HUES48 (cell line): ENCODE data around the gene PPP6R2.
A peak's percentile ranks its signal among the peaks of the same experiment; 100 is the strongest.
"Not testable (repeated sequence)": the region's sequence is repeated elsewhere in the genome, so short reads cannot be mapped to it uniquely, and the experiment has no call there.

Experiments
- H3K27ac ChIP-seq: one replicate; pipeline ENCODE4 v1.7.0; 2013; ENCODE audit warnings: low read depth, low read length, inconsistent platforms
- H3K27me3 ChIP-seq: 2 replicates; pipeline ENCODE4 v1.6.1; 2013; ENCODE audit warnings: mild to moderate bottlenecking, low read length; ENCODE audit not compliant: control insufficient read depth, insufficient read depth
- H3K36me3 ChIP-seq: 2 replicates; pipeline ENCODE4 v1.6.1; 2013; ENCODE audit warnings: low read length; ENCODE audit not compliant: control insufficient read depth, insufficient read depth
- H3K4me1 ChIP-seq: 2 replicates; pipeline ENCODE4 v1.6.1; 2013; ENCODE audit warnings: mild to moderate bottlenecking, low read length; ENCODE audit not compliant: control insufficient read depth, insufficient read depth
- H3K4me3 ChIP-seq: 2 replicates; pipeline ENCODE4 v1.5.1; 2013; ENCODE audit warnings: mild to moderate bottlenecking, low read depth, low read length
- H3K9ac ChIP-seq: 2 replicates; pipeline ENCODE4 v1.6.1; 2013; ENCODE audit warnings: mild to moderate bottlenecking, low read depth, low read length, moderate library complexity
- H3K9me3 ChIP-seq: 2 replicates; pipeline ENCODE4 v1.6.1; 2013; ENCODE audit warnings: low read length; ENCODE audit not compliant: control insufficient read depth, insufficient read depth

PPP6R2 gene

GRCh38 chr22:50381021-50381555 is 38.0 kb downstream of the PPP6R2 start:
- not testable (repeated sequence) for H3K27ac ChIP-seq, H3K9me3 ChIP-seq, H3K9ac ChIP-seq, H3K4me3 ChIP-seq, H3K27me3 ChIP-seq, H3K4me1 ChIP-seq
- H3K36me3 ChIP-seq: peaks cover 15% of the 10 kb centered on the region

GRCh38 chr22:50396751-50397370 is 53.7 kb downstream of the PPP6R2 start:
- Histone ChIP-seq H3K9ac (no peak overlapping the region), H3K36me3 (peaks cover 36% of the 10 kb centered on the region), H3K27me3 (no peaks in the 10 kb centered on the region), H3K27ac (peak overlapping the region; percentile 78), H3K4me1 (peaks cover 7% of the 10 kb centered on the region; the same call in 1 of the 2 replicates), H3K4me3 (no peak overlapping the region), H3K9me3 (no peaks in the 10 kb centered on the region)

GRCh38 chr22:50397371-50398060 is 54.4 kb downstream of the PPP6R2 start:
- not testable (repeated sequence) for H3K9me3 ChIP-seq, H3K9ac ChIP-seq, H3K4me1 ChIP-seq, H3K4me3 ChIP-seq, H3K27me3 ChIP-seq
- peak overlapping the region; percentile 78 for H3K27ac ChIP-seq
- peaks cover 34% of the 10 kb centered on the region for H3K36me3 ChIP-seq

GRCh38 chr22:50398831-50399648 is 55.9 kb downstream of the PPP6R2 start:
- Histone ChIP-seq H3K4me3 (no peak overlapping the region), H3K27me3 (no peaks in the 10 kb centered on the region), H3K27ac (peak overlapping the region; percentile 11), H3K36me3 (peaks cover 29% of the 10 kb centered on the region), H3K4me1 (peaks cover 7% of the 10 kb centered on the region; the same call in 1 of the 2 replicates), H3K9ac (no peak overlapping the region), H3K9me3 (no peaks in the 10 kb centered on the region)

- H3K27ac ChIP-seq: peak overlapping the region; percentile 11
- H3K9ac ChIP-seq: no peak overlapping the region
- H3K9me3 ChIP-seq: no peaks in the 10 kb centered on the region
- peaks cover 7% of the 10 kb centered on the region; the same call in 1 of the 2 replicates for H3K4me1 ChIP-seq
- H3K27me3 ChIP-seq: no peaks in the 10 kb centered on the region
- peaks cover 29% of the 10 kb centered on the region for H3K36me3 ChIP-seq
- H3K4me3 ChIP-seq: no peak overlapping the region
These were observed 56.7 kb downstream of the PPP6R2 start for GRCh38 chr22:50399751-50400331.

- Histone ChIP-seq H3K4me1 (peaks cover 7% of the 10 kb centered on the region; the same call in 1 of the 2 replicates), H3K27me3 (no peaks in the 10 kb centered on the region), H3K36me3 (peaks cover 26% of the 10 kb centered on the region; the same call in 1 of the 2 replicates), H3K9me3 (no peaks in the 10 kb centered on the region), H3K4me3 (no peak overlapping the region), H3K27ac (no peak overlapping the region), H3K9ac (no peak overlapping the region)
These were observed 57.3 kb downstream of the PPP6R2 start for GRCh38 chr22:50400406-50400805.

GRCh38 chr22:50400931-50401330 is 57.8 kb downstream of the PPP6R2 start:
- no peaks in the 10 kb centered on the region for H3K27me3 ChIP-seq
- no peak overlapping the region for H3K9ac ChIP-seq
- H3K27ac ChIP-seq: no peak overlapping the region
- H3K4me3 ChIP-seq: no peak overlapping the region
- H3K4me1 ChIP-seq: peaks cover 7% of the 10 kb centered on the region; the same call in 1 of the 2 replicates
- peaks cover 25% of the 10 kb centered on the region; the same call in 1 of the 2 replicates for H3K36me3 ChIP-seq
- no peaks in the 10 kb centered on the region for H3K9me3 ChIP-seq

GRCh38 chr22:50401907-50402306 is 58.8 kb downstream of the PPP6R2 start:
- Histone ChIP-seq H3K9ac (no peak overlapping the region), H3K4me1 (peaks cover 2% of the 10 kb centered on the region; the same call in 1 of the 2 replicates), H3K27me3 (no peaks in the 10 kb centered on the region), H3K36me3 (peaks cover 26% of the 10 kb centered on the region), H3K27ac (no peak overlapping the region), H3K4me3 (no peak overlapping the region), H3K9me3 (no peaks in the 10 kb centered on the region)

GRCh38 chr22:50403701-50404101 is 60.6 kb downstream of the PPP6R2 start:
- no peaks in the 10 kb centered on the region for H3K9me3 ChIP-seq
- H3K27me3 ChIP-seq: no peaks in the 10 kb centered on the region
- no peak overlapping the region for H3K4me3 ChIP-seq
- H3K27ac ChIP-seq: no peak overlapping the region
- H3K4me1 ChIP-seq: no peaks in the 10 kb centered on the region; the same call in 1 of the 2 replicates
- H3K36me3 ChIP-seq: peaks cover 39% of the 10 kb centered on the region
- no peak overlapping the region for H3K9ac ChIP-seq

- no peaks in the 10 kb centered on the region for H3K27me3 ChIP-seq
- H3K4me3 ChIP-seq: no peak overlapping the region
- peaks cover 26% of the 10 kb centered on the region for H3K36me3 ChIP-seq
- H3K9me3 ChIP-seq: no peaks in the 10 kb centered on the region
- H3K9ac ChIP-seq: no peak overlapping the region
- no peaks in the 10 kb centered on the region for H3K4me1 ChIP-seq
- no peak overlapping the region for H3K27ac ChIP-seq
These were observed 63.5 kb downstream of the PPP6R2 start for GRCh38 chr22:50406416-50407170.
